ENCODE measurements around the gene CHEK1. TPM values are rescaled to one million over a fixed set of nuclear protein-coding genes. Genes with fewer than 3 reads are reported as not detected.
"Not testable (repeated sequence)": the region's sequence is repeated elsewhere in the genome, so short reads cannot be mapped to it uniquely, and the experiment has no call there.

The CHEK1 gene
- total RNA-seq, 6 experiments from 2014 or later, result 0.59 to 6.9 (median 1.7) TPM

DNA sequence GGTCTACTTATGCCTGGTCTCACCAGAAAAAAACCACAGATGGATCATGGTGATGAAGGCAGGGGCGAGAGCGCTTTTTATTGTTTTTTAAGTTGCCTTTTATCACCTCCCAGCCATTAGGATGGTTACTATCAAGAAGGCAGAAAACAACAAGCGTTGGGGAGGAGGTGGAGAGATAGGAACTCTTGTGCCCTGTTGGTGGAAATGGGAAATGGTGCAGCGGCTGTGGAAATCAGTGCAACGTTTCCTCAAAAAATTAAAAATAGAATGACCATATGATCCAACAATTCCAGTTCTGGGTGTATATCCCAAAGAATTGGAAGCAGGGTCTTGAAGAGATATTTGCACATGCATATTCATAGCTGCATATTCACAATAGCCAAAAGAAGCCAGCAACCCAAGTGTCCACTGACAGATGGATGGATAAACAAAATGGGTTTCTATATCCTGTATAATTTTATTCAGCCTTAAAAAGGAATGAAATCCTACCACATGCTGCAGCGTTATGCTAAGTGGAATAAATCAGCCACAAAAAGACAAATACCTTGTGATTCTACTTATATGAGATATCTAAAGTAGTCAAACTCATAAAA is 76.2 kb downstream of the CHEK1 start:
- DNase-seq (no peak), ATAC-seq (no peak)
- WGBS (ENCODE audit: insufficient coverage, low coverage, low lambda C conversion rate, missing lambda C conversion rate), result 45% methylated on average over 6 of the region's 6 CpGs
- Histone ChIP-seq H3K4me3 (no peak overlapping the region), H3K4me1 (no peaks in the 10 kb centered on the region), H3K27ac (no peak overlapping the region), H3K9me3 (no peaks in the 10 kb centered on the region), H3K27me3 (no peaks in the 10 kb centered on the region), H3K36me3 (no peaks in the 10 kb centered on the region)
- intact Hi-C loops (cut with DNase I), result no loop called here
- no peak for TF ChIP-seq POLR2A (IDR thresholded peaks at IDR 0.05)
- TF ChIP-seq, protein P1, sequence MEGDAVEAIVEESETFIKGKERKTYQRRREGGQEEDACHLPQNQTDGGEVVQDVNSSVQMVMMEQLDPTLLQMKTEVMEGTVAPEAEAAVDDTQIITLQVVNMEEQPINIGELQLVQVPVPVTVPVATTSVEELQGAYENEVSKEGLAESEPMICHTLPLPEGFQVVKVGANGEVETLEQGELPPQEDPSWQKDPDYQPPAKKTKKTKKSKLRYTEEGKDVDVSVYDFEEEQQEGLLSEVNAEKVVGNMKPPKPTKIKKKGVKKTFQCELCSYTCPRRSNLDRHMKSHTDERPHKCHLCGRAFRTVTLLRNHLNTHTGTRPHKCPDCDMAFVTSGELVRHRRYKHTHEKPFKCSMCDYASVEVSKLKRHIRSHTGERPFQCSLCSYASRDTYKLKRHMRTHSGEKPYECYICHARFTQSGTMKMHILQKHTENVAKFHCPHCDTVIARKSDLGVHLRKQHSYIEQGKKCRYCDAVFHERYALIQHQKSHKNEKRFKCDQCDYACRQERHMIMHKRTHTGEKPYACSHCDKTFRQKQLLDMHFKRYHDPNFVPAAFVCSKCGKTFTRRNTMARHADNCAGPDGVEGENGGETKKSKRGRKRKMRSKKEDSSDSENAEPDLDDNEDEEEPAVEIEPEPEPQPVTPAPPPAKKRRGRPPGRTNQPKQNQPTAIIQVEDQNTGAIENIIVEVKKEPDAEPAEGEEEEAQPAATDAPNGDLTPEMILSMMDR (IDR thresholded peaks at IDR 0.05), result no peak

DNA sequence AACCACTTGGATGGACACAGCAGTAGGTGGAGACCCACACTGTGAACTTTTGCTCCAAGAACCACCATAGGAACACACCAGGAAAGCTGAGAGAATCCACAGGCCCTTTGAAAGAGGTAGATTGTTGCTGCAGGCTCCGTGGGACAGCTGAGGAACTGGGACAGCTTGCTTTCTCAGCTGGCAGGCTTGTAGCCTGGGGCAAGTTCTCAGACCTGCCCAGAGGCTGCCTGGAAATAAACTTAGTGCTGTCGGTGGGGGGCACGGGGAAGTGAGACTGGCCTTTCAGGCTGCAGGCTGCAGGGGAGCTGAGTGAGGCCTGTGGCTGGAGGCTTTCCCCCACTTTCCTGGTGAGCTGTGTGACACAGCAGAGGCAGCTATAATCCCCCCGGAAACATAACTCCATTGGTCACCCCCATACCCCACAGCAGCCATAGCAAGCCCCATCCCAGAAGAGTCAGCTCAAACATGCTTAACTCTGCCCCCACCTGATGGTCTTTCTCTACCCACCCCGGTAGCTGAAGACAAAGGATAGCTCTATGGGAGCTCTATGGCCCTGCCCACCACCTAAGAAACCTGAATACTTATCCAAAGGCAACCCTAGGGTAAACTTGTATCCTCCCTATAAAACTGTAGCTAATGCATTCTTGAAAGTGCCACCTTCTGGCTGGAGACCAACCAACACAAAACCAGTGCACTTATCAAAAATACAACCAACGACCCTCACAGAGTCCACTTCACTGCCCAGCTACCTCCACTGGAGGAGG is 77.1 kb downstream of the CHEK1 start:
- intact Hi-C loops (cut with DNase I), result no loop called here
- Histone ChIP-seq H3K36me3 (no peaks in the 10 kb centered on the region), H3K9me3 (no peaks in the 10 kb centered on the region), H3K4me1 (no peaks in the 10 kb centered on the region), H3K27me3 (no peaks in the 10 kb centered on the region), H3K4me3 (no peak overlapping the region), H3K27ac (no peak overlapping the region)
- whole genome bisulfite sequencing (ENCODE audit: insufficient coverage, low coverage, low lambda C conversion rate, missing lambda C conversion rate), result 17% methylated on average over 2 of the region's 6 CpGs
- DNase-seq (no peak), ATAC-seq (no peak)
- no peak for TF ChIP-seq POLR2A (IDR thresholded peaks at IDR 0.05)
- TF ChIP-seq, protein P1 (IDR thresholded peaks at IDR 0.05), result no peak

DNA sequence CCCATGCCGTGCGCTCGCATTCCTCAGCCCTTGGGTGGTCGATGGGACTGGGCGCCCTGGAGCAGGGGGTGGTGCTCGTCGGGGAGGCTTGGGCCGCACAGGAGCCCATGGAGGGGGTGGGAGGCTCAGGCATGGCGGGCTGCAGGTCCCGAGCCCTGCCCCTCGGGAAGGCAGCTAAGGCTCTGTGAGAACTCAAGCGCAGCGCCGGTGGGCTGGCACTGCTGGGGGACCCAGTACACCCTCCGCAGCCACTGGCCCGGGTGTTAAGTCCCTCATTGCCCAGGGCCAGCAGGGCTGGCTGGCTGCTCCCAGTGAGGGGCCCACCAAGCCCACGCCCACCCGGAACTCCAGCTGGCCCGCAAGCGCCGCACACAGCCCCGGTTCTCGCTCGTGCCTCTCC is 79.7 kb downstream of the CHEK1 start:
- H3K9me3 ChIP-seq; ATAC-seq; DNase-seq; H3K4me3 ChIP-seq; H3K27me3 ChIP-seq; H3K36me3 ChIP-seq; intact Hi-C loops (cut with DNase I); H3K4me1 ChIP-seq; H3K27ac ChIP-seq: not testable (repeated sequence)
- 40% methylated on average over 1 of the region's 24 CpGs for WGBS (ENCODE audit: insufficient coverage, low coverage, low lambda C conversion rate, missing lambda C conversion rate)

DNA sequence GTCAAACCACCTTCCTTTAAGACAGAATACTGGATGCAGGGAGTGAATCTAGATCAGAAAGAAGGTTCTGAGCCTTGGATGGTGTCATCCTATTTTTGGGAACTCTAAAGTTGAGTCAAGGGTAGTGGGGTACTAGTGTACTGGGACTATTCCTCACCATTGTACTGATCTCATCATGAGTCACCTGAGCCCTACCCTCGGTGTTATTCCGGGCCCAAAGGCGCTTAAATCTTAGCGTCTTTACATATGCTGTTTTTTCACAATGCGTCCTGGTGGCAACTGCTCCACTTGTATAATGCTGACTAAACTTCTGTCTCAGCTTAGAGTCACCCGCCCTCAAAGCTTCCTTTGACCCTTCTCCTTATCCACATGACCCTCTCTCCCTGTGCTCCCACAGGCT is 95.8 kb downstream of the CHEK1 start:
- no peak for ATAC-seq
- Histone ChIP-seq H3K27me3 (no peaks in the 10 kb centered on the region), H3K36me3 (no peaks in the 10 kb centered on the region), H3K4me3 (no peak overlapping the region), H3K4me1 (no peaks in the 10 kb centered on the region), H3K27ac (no peak overlapping the region), H3K9me3 (no peaks in the 10 kb centered on the region)
- WGBS (ENCODE audit: insufficient coverage, low coverage, low lambda C conversion rate, missing lambda C conversion rate), result 47% methylated on average over 3 of the region's 6 CpGs
- DNase-seq, result no peak
- intact Hi-C loops (cut with DNase I), result no loop called here
- TF ChIP-seq, protein P1 (IDR thresholded peaks at IDR 0.05), result no peak
- no peak for TF ChIP-seq POLR2A (IDR thresholded peaks at IDR 0.05)

DNA sequence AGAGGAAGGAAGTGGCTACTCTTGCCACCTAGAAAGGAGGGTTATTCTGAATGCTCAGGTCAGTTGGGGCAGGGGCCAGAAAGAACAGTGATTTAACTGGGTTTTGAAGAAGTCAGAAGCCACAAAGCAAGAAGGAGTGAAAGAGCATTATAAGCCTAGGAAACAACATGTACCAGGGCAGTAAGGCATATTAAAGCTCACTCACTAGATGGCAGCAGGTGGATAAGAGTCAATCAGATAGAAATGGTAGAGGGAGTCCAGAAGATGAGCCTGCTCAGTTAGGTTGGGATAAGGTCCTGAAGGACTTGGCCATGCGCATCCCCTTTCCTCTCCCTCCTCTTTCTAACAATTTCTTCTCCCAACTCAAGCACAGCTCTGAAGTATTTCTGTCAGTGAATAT is 99.2 kb downstream of the CHEK1 start:
- H3K9me3 ChIP-seq, result no peaks in the 10 kb centered on the region
- no peaks in the 10 kb centered on the region for H3K4me1 ChIP-seq
- H3K4me3 ChIP-seq, result no peak overlapping the region
- intact Hi-C loops (cut with DNase I), result no loop called here
- no peak overlapping the region for H3K27ac ChIP-seq
- no peaks in the 10 kb centered on the region for H3K27me3 ChIP-seq
- no peak for DNase-seq
- 50% methylated on average over 1 of the region's 1 CpG for WGBS (ENCODE audit: insufficient coverage, low coverage, low lambda C conversion rate, missing lambda C conversion rate)
- no peaks in the 10 kb centered on the region for H3K36me3 ChIP-seq
- ATAC-seq, result peak in 2 of 4 donors; percentile 41 to 45
- no peak for TF ChIP-seq POLR2A (IDR thresholded peaks at IDR 0.05)
- TF ChIP-seq, protein P1 (IDR thresholded peaks at IDR 0.05), result peak in 2 of 4 donors; percentile 11 to 12

All from right lobe of liver (tissue), 6 donors.